Endothelial cell of umbilical vein (primary cell): ENCODE measurements around the gene SRSF6.

Experiments
- EZH2 ChIP-seq: IDR thresholded peaks from 2 replicates; pipeline ENCODE4 v1.6.1; 2012; ENCODE audit warnings: borderline replicate concordance, low read depth, mild to moderate bottlenecking, moderate library complexity, low read length, inconsistent platforms; ENCODE audit not compliant: severe bottlenecking
- FOS ChIP-seq: IDR thresholded peaks from 2 replicates; pipeline ENCODE4 v1.6.1; 2011; ENCODE audit warnings: mild to moderate bottlenecking, low read length, moderate library complexity, borderline replicate concordance; ENCODE audit not compliant: insufficient read depth
- GATA2 ChIP-seq: IDR thresholded peaks from 2 replicates; pipeline ENCODE4 v1.7.0; 2011; ENCODE audit warnings: low read depth, mild to moderate bottlenecking, moderate library complexity, mixed read lengths, low read length; ENCODE audit not compliant: insufficient read length, insufficient read depth
- MAX ChIP-seq: IDR thresholded peaks from 2 replicates; pipeline ENCODE4 v1.6.1; 2011; ENCODE audit not compliant: insufficient read depth, insufficient read length
- MYC ChIP-seq: IDR thresholded peaks from one replicate; pipeline ENCODE4 v1.6.1; 2011; ENCODE audit warnings: mild to moderate bottlenecking, low read depth, low read length
- POLR2A ChIP-seq: IDR thresholded peaks from 2 replicates; pipeline ENCODE4 v1.6.1; 2012; ENCODE audit warnings: low read depth, mild to moderate bottlenecking, control low read depth, low read length
- POLR2AphosphoS5 ChIP-seq: IDR thresholded peaks from 2 replicates; pipeline ENCODE4 v1.6.1; 2012; ENCODE audit warnings: low read depth, mild to moderate bottlenecking, control low read depth, low read length, moderate library complexity; ENCODE audit not compliant: insufficient read depth
- TF ChIP-seq, protein P1 (sequence below), 2 donors: IDR thresholded peaks; 1 replicate in 1 of 2; 2 replicates in 1 of 2; pipeline ENCODE4 v1.5.1; 2011; ENCODE audit warnings: low read length in 2 of 2, mild to moderate bottlenecking in 2 of 2, moderate library complexity in 2 of 2, control low read depth in 1 of 2, inconsistent platforms in 1 of 2, low read depth in 1 of 2; ENCODE audit not compliant: insufficient read depth in 1 of 2; ENCODE audit errors: extremely low read depth in 1 of 2

DNA sequence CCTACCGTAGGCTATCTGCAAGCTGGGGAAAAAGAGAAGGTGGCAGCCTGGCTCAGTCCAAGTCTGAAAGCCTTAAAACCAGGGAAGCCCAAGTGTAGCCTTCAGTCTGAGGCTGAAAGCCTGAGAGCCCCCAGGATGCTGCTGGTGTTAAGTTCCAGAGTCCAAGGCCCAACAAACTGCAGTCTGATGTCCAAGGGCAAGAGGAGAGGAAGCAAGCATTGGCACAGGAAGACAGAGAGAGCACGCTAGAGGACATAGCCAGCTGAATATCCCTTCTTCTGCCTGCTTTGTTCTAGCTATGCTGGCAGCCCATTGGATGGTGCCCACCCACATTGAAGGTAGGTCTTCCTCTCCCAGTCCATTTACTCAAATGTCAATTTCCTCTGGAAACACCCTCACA is 37.7 kb downstream of the SRSF6 start:
- TF ChIP-seq POLR2AphosphoS5 (no peak), EZH2 (no peak), MAX (no peak), POLR2A (no peak), GATA2 (no peak), MYC (no peak), FOS (no peak)
- TF ChIP-seq, protein P1, sequence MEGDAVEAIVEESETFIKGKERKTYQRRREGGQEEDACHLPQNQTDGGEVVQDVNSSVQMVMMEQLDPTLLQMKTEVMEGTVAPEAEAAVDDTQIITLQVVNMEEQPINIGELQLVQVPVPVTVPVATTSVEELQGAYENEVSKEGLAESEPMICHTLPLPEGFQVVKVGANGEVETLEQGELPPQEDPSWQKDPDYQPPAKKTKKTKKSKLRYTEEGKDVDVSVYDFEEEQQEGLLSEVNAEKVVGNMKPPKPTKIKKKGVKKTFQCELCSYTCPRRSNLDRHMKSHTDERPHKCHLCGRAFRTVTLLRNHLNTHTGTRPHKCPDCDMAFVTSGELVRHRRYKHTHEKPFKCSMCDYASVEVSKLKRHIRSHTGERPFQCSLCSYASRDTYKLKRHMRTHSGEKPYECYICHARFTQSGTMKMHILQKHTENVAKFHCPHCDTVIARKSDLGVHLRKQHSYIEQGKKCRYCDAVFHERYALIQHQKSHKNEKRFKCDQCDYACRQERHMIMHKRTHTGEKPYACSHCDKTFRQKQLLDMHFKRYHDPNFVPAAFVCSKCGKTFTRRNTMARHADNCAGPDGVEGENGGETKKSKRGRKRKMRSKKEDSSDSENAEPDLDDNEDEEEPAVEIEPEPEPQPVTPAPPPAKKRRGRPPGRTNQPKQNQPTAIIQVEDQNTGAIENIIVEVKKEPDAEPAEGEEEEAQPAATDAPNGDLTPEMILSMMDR (IDR thresholded peaks at IDR 0.05; ENCODE audit: extremely low read depth in 1 of 2, insufficient read depth in 1 of 2, low read depth in 1 of 2, low read length in 2 of 2): no peak
